SK-N-SH (cell line): ENCODE measurements around the gene PUSL1. TPM values are rescaled to one million over a fixed set of nuclear protein-coding genes. Genes with fewer than 3 reads are reported as not detected.

ENCODE experiments used
- CTCF ChIA-PET: fragments of 300-600, 350-600 bp; formaldehyde crosslinking; extraction: SDS; loops from one replicate; lab custom pipeline; 2021; lab: Yijun Ruan, JAX
- POLR2A ChIA-PET: fragments of 350-600 bp; sonication (Branson Sonifier 250); formaldehyde crosslinking; extraction: SDS; loops from one replicate; lab custom pipeline; 2020; ENCODE audit warnings: antibody characterized with exemption, inconsistent platforms; lab: Yijun Ruan, JAX
- DNase-seq: peaks from one replicate; pipeline ENCODE4 v3.0.0; 2012
- H2AFZ ChIP-seq: fragments of 200-600 bp; sonication (generic); 2 replicates; pipeline ENCODE4 v1.8.1; 2016; ENCODE audit warnings: antibody characterized with exemption, mild to moderate bottlenecking, low read depth
- H3F3A ChIP-seq: fragments of 200-600 bp; sonication (generic); replicated peaks from 2 replicates; pipeline ENCODE3; 2016; ENCODE audit warnings: antibody characterized with exemption, mild to moderate bottlenecking; ENCODE audit not compliant: insufficient read depth
- H3K27ac ChIP-seq, 2 experiments: fragments of 200-500 bp in 1 of 2; fragments of 200-600 bp in 1 of 2; sonication (Bioruptor generic) in 1 of 2; sonication (generic), shearing (Covaris generic) in 1 of 2; 2 replicates each; pipeline versions ENCODE4 v1.5.1 to v1.6.1; 2014 to 2016; ENCODE audit warnings: low read depth in 2 of 2, inconsistent platforms in 1 of 2, low read length in 1 of 2, mild to moderate bottlenecking in 1 of 2, mixed read lengths in 1 of 2
- H3K27me3 ChIP-seq: fragments of 200-600 bp; sonication (generic), shearing (Covaris generic); 2 replicates; pipeline ENCODE4 v1.6.1; 2016; ENCODE audit warnings: mixed run types; ENCODE audit not compliant: insufficient read depth
- H3K36me3 ChIP-seq, 2 experiments: fragments of 200-500 bp in 1 of 2; fragments of 200-600 bp in 1 of 2; sonication (Bioruptor generic) in 1 of 2; sonication (generic) in 1 of 2; replicated peaks in 1 of 2; 2 replicates each; pipeline versions ENCODE3 to v1.5.1; 2014 to 2016; ENCODE audit warnings: low read length in 1 of 2, mild to moderate bottlenecking in 1 of 2; ENCODE audit not compliant: insufficient read depth in 2 of 2, control insufficient read depth in 1 of 2
- H3K4me1 ChIP-seq, 2 experiments: fragments of 200-500 bp in 1 of 2; fragments of 200-600 bp in 1 of 2; sonication (Bioruptor generic) in 1 of 2; sonication (generic), shearing (Covaris generic) in 1 of 2; 2 replicates each; pipeline versions ENCODE4 v1.5.1 to v1.6.1; 2014 to 2016; ENCODE audit warnings: low read depth in 1 of 2, low read length in 1 of 2, mixed run types in 1 of 2; ENCODE audit not compliant: insufficient read depth in 2 of 2, control insufficient read depth in 1 of 2
- H3K4me2 ChIP-seq: fragments of 200-600 bp; sonication (generic), shearing (Covaris generic); 2 replicates; pipeline ENCODE4 v1.6.1; 2017; ENCODE audit warnings: mixed run types
- H3K4me3 ChIP-seq, 2 experiments: fragments of 200-500 bp in 1 of 2; fragments of 200-600 bp in 1 of 2; sonication (Bioruptor generic) in 1 of 2; sonication (generic), shearing (Covaris generic) in 1 of 2; 2 replicates each; pipeline versions ENCODE4 v1.5.1 to v1.8.1; 2014 to 2016; ENCODE audit warnings: low read depth in 2 of 2, inconsistent platforms in 1 of 2, low read length in 1 of 2, mild to moderate bottlenecking in 1 of 2, mixed read lengths in 1 of 2, moderate library complexity in 1 of 2
- H3K79me2 ChIP-seq: fragments of 200-600 bp; sonication (generic); 2 replicates; pipeline ENCODE4 v1.8.1; 2017; ENCODE audit warnings: mild to moderate bottlenecking; ENCODE audit not compliant: insufficient read depth
- H3K9ac ChIP-seq: fragments of 200-600 bp; sonication (generic); 2 replicates; pipeline ENCODE4 v1.6.1; 2017; ENCODE audit warnings: mixed run types
- H3K9me2 ChIP-seq: fragments of 200-600 bp; sonication (generic); 2 replicates; pipeline ENCODE4 v1.6.1; 2017; ENCODE audit warnings: mixed run types
- H3K9me3 ChIP-seq: fragments of 200-600 bp; sonication (generic); 2 replicates; pipeline ENCODE4 v1.6.1; 2017; ENCODE audit warnings: mixed run types, mild to moderate bottlenecking, moderate library complexity
- H4K20me1 ChIP-seq: fragments of 200-600 bp; sonication (generic); 2 replicates; pipeline ENCODE4 v1.6.1; 2017; ENCODE audit warnings: mild to moderate bottlenecking, mixed run types; ENCODE audit not compliant: insufficient read depth
- FOXJ3 ChIP-seq: sonication (generic); formaldehyde crosslinking; IDR thresholded peaks from 2 replicates; pipeline ENCODE4 v1.5.1; 2020; ENCODE audit warnings: mild to moderate bottlenecking, missing genetic modification reagents
- FOXM1 ChIP-seq: IDR thresholded peaks from 2 replicates; pipeline ENCODE4 v1.4.0; 2012; ENCODE audit warnings: low read depth, mild to moderate bottlenecking
- JUND ChIP-seq: IDR thresholded peaks from 2 replicates; pipeline ENCODE4 v1.4.0; 2012
- PBX3 ChIP-seq: IDR thresholded peaks from 2 replicates; pipeline ENCODE4; 2012
- RFX5 ChIP-seq: IDR thresholded peaks from 2 replicates; pipeline ENCODE4 v1.6.1; 2012; ENCODE audit warnings: mild to moderate bottlenecking, improper control_type of control experiment, low read length
- SMC3 ChIP-seq: IDR thresholded peaks from 2 replicates; pipeline ENCODE4 v1.6.1; 2012; ENCODE audit warnings: low read depth, low read length, improper control_type of control experiment
- USF1 ChIP-seq: IDR thresholded peaks from 2 replicates; pipeline ENCODE4 v1.4.0; 2012; ENCODE audit warnings: low read depth, borderline replicate concordance
- ZBTB33 ChIP-seq: IDR thresholded peaks from 2 replicates; pipeline ENCODE4 v1.4.0; 2012; ENCODE audit warnings: low read depth, borderline replicate concordance
- WGBS: methylation state at CpG from one replicate; pipeline ENCODE4 v1.1.6; 2017; ENCODE audit warnings: low lambda C conversion rate; 5-methylcytosine and 5-hydroxymethylcytosine counted together
- polyA plus RNA-seq, 3 experiments: library from polyadenylated mRNA; depleted of rRNA; stranded (reverse); fragments of >200 nt; gene quantifications; 2 replicates each; pipeline ENCODE4 v1.2.3, GENCODE V29; 2012

PUSL1 gene
- polyA plus RNA-seq, 1 of the 3 experiments (the other 2 are of a cell fraction): 19.0 TPM

- TF ChIP-seq RFX5 (no peak), JUND (no peak), PBX3 (no peak), SMC3 (0 out of 2 replicates have a peak, but pooled peaks have one; percentile 5)
These were observed 41.0 kb downstream of the PUSL1 start, which contains the start of gene DVL1 (continued) for GRCh38 chr1:1349256-1350012.

- no peaks in the 10 kb centered on the region for H3K36me3 ChIP-seq
- no peak overlapping the region for H3K4me2 ChIP-seq
- WGBS: 90% methylated on average over 15 of the region's 29 CpGs
- H3K79me2 ChIP-seq: peaks cover 21% of the 10 kb centered on the region
- H3K27ac ChIP-seq: no peak overlapping the region; a peak in 1 of 4 replicates
- ChIA-PET POLR2A (interaction anchor here (0.6 to 0.9 kb wide), 2 partner anchors 19 to 24 kb away, joined by 3 read pairs; no protein-coding TSS in a partner anchor), CTCF (interaction anchor here (0.6 to 5.1 kb wide), 8 partner anchors 9 to 631 kb away, joined by 3 to 48 read pairs (median 4); partner anchors contain the start of gene AURKAIP1)
- no peak for DNase-seq
- no peak overlapping the region for H3K4me3 ChIP-seq
- TF ChIP-seq FOXM1 (no peak), FOXJ3 (CRISPR knock-in tag) (no peak), ZBTB33 (no peak), USF1 (no peak)
- no peaks in the 10 kb centered on the region for H3K9me3 ChIP-seq
- H3K27me3 ChIP-seq: no peaks in the 10 kb centered on the region
- peaks cover 12% of the 10 kb centered on the region for H4K20me1 ChIP-seq
- H3F3A ChIP-seq: peaks cover 5% of the 10 kb centered on the region
- no peak overlapping the region for H2AFZ ChIP-seq
- H3K9me2 ChIP-seq: no peaks in the 10 kb centered on the region
- H3K4me1 ChIP-seq: peaks cover 0 to 46% of the 10 kb centered on the region in 2 experiments; a peak in 1 of 4 replicates
- no peak overlapping the region for H3K9ac ChIP-seq
These were observed 43.4 kb downstream of the PUSL1 start for GRCh38 chr1:1351511-1352427.
